Body of pancreas (tissue), 4 donors: Measurements from ENCODE around the gene EPN3.

ENCODE experiments used
- POLR2A ChIP-seq, 3 donors: fragments of 450-650 bp; IDR thresholded peaks; one replicate each; pipeline ENCODE4 v1.6.1; 2016; ENCODE audit warnings: antibody characterized with exemption in 3 of 3, mild to moderate bottlenecking in 2 of 3
- TF ChIP-seq, protein P1 (sequence below), 7 experiments: fragments of 450-650 bp in 4 of 7; fragments of 200-600 bp in 3 of 7; sonication (generic) in 3 of 7; IDR thresholded peaks; one replicate each; pipeline ENCODE4 v1.5.1; 2016 to 2019; ENCODE audit warnings: antibody characterized with exemption in 7 of 7

DNA sequence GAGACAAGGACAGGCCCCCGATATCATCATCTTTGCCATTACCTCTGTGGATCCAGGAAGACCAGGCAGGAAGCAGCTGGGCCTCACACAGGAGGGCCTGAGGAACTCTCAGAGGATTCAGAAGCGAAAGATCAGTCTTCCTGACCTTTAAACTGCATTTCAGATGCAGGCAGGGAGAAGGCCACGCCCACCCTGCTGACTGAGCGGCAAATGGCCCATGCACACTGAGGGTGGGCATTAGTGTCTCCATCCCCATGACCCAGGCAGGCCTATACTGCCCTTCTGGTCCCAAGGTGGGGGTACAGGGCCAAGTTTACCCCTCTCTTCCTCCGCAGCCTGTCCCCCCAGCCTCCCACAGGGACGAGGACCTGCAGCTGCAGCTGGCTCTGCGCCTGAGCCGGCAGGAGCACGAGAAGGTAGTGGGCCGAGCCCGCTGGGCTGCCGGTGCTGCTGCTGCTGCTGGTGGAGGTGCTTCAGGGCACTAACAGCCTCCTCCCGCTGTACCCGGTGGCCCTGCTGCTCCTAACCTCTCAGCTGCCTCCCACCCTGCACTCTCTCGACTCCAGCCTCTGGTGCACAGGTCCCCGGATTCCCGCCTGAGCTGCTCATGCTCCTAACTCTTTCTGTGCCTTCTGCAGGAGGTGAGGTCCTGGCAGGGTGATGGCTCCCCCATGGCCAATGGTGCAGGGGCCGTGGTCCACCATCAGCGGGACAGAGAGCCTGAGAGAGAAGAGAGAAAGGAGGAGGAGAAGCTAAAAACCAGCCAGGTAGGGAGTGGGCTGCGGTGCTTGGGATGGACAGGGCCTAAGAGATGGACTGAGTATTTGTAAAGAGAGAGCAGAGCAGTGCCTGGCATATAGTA is 6.2 kb downstream of the EPN3 start:
- no peak for TF ChIP-seq POLR2A (IDR thresholded peaks at IDR 0.05)
- TF ChIP-seq, protein P1, sequence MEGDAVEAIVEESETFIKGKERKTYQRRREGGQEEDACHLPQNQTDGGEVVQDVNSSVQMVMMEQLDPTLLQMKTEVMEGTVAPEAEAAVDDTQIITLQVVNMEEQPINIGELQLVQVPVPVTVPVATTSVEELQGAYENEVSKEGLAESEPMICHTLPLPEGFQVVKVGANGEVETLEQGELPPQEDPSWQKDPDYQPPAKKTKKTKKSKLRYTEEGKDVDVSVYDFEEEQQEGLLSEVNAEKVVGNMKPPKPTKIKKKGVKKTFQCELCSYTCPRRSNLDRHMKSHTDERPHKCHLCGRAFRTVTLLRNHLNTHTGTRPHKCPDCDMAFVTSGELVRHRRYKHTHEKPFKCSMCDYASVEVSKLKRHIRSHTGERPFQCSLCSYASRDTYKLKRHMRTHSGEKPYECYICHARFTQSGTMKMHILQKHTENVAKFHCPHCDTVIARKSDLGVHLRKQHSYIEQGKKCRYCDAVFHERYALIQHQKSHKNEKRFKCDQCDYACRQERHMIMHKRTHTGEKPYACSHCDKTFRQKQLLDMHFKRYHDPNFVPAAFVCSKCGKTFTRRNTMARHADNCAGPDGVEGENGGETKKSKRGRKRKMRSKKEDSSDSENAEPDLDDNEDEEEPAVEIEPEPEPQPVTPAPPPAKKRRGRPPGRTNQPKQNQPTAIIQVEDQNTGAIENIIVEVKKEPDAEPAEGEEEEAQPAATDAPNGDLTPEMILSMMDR (IDR thresholded peaks at IDR 0.05) = no peak
